IPS-NIHi11 (cell line): Measurements from ENCODE around the gene FBXO8.
"Not testable (repeated sequence)": the region's sequence is repeated elsewhere in the genome, so short reads cannot be mapped to it uniquely, and the experiment has no call there.

Experiments used
- DNase-seq: peaks from one replicate; pipeline ENCODE4 v3.0.0; 2012; ENCODE audit warnings: mixed read lengths, low spot score

Gene FBXO8

GRCh38 chr4:174283507-174284471 is at the start of gene FBXO8, which contains the start of gene CEP44:
Gene FBXO8 (minus strand): TSS chr4:174283667. CDS start chr4:174263092, 20,575 bp downstream.
Gene CEP44 (plus strand): TSS chr4:174283911. CDS start chr4:174299122, 15,211 bp downstream.
- DNase-seq, result peak; percentile 78

GRCh38 chr4:174332741-174333493 is 49.5 kb upstream of the FBXO8 start:
- no peak for DNase-seq

- DNase-seq, result no peak
Observed at GRCh38 chr4:174324725-174325124, 41.3 kb upstream of the FBXO8 start.

- DNase-seq, result no peak
Observed at GRCh38 chr4:174324236-174324635, 40.8 kb upstream of the FBXO8 start.

DNA sequence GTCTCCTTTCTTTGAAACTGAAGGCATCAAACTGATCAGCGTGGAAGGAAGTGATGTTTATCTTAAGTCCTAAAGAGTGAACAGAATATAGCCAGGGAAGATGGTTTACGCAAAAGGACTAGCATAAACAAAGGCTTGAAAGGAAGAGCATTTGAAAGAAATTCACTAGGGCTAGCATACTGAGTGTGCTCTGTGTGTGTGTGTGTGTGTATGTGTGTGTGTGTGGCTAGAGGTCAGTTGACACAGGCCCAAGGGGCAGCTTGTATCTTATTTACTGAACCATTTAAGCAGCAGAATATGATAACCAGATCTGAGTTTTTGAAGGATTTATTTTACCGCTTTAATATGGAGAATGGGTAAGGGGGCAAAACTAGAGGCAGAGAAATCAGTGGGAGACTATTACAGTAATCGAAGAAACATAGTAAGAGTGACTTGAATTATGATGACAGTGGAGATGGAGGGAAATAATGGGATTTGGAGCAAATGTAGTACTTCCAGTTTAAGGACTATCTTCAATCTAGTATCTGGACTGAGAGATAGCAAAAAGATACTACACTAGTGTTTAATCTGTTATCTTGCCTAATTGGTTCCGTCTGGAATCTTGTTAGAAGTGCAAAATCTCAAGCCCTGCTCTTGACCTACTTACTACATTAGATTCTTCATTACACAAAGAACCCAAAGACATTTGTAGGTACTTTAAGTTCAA is 37.2 kb upstream of the FBXO8 start:
- DNase-seq, result no peak

DNA sequence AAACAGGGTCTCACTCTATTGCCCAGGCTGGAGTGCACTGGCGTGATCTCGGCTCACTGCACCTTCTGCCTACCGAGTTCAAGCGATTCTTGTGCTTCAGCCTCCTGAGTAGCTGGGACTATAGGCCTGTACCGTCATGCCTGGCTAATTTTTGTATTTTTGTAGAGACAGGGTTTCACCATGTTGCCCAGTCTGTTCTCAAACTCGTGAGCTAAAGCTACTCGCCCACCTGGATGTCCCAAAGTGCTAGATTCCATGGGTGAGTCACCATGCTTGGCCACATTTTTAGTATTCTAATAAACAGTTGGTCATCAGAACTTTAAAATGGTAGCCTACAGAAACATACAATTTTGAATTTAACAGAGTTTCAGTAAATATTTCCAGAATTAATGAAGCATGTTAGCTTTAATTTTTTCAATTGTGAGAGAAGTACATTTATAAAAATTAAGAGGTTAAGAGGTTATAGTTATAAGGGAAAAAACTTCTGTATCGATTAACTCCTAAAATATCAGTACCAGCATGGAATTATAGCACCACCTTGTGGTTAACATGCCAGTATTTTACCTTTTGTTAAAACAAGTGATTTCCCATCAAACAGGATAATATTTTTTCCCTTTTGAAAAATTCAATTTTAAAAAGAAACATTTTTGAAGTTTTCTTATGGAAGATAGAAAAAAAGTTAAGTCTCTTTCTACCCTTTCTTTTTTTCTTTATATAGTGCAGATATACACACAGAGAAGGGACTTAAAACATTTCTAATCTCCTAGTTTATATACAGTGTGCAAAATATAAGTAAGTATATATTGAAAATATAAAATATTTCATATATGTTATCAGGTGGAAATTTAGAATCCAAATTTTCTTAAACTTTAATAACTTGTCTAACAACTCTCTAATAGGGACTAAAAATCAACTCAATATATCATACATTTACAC is 35.6 kb upstream of the FBXO8 start:
- DNase-seq, result peak; percentile 13

- no peak for DNase-seq
Observed at GRCh38 chr4:174317531-174317930, 34.1 kb upstream of the FBXO8 start.

DNA sequence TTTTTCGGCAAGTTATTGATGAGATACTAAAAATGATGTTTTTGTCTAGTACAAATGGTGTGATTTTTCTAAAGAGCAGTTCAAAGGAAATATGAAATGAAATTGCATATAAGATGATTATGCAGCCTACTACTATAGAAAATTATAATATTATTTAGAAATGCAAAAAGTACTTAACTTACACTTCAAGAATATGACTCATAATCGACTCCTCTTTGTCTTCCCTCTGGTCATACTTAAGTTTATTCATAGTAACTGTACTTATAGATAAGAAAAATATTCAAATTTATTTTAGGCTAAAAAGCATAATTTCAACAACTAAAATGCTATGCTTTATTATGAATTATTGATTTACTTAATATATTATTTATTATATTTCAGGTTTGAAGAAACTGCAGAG is 33.5 kb upstream of the FBXO8 start:
- DNase-seq, result no peak

DNA sequence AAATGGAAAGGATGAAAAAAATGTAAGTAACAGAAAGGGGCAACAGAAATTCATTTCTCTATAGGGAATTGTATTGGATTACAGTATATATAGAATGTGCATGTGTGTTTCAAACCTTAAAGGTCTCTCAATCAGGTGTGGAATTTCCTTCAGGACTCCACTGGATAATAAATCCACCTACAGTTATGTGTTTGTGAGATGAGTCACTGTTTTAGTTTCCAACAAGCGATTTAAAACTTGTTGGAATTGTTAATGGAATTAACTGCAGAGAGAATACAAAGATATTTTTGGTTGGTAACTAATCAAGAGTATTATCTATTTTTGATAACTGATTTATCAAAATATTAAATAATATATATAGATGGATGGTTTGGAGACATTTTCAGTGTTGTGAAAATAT is 33.1 kb upstream of the FBXO8 start:
- DNase-seq, result no peak

GRCh38 chr4:174314770-174315169 is 31.3 kb upstream of the FBXO8 start:
- DNase-seq, result peak; percentile 16

DNA sequence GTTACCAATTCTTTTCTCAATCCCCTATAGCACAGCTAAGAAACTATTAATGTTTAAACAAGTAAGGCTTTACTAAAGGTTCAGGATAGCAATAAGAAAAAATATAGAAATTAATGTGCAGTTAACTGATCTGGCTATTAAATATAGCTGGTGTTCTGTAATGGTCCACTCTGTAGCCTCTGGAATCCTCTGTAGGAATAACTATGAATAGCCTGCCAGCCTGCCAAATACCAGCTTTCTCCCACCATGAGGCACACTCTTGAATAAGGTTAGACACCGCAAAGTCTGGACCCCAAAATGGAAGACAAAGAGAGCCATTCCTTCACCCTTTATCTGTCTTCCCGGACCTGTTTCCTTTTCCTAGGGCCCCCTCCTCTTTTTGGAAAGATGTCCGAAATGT is 30.8 kb upstream of the FBXO8 start:
- no peak for DNase-seq

- DNase-seq, result no peak
Observed at GRCh38 chr4:174312993-174313392, 29.5 kb upstream of the FBXO8 start.

DNA sequence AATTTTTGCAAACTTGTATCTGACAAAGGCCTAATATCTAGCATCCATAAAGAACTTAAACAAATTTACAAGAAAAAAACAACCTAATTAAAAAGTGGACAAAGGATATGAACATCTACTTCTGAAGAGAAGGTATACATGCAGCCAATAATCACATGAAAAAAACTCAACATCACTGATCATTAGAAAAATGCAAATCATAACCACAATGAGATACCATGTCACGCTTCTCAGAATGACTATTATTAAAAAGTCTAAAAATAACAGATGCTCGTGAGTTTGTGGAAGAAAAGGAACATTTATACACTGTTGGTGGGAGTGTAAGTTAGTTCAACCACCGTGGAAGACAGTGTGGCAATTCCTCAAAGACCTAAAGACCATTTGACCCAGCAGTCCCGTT is 24.2 kb upstream of the FBXO8 start:
- DNase-seq, result no peak

GRCh38 chr4:174305961-174306360 is 22.5 kb upstream of the FBXO8 start:
- DNase-seq, result no peak

- no peak for DNase-seq
Observed at GRCh38 chr4:174304664-174305063, 21.2 kb upstream of the FBXO8 start.

DNA sequence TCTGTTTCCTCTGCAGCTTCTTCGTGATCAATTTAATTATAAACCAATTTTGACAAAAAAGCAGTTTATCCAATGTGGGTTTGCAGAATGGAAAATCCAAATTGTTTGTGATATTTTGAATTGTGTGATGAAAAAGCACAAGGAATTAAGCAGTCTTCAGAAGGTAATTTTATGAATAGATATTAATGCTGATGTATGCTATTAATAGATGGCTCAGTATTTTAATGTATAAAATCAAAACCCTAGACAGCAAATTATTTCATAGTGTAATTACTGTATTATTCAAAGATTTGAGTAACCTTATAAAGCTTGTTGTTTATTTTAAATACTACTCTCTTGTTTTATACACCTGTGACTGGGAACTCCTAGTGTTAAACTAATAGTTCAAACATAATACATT is 20.2 kb upstream of the FBXO8 start:
- DNase-seq, result no peak

- DNase-seq, result not testable (repeated sequence)
Observed at GRCh38 chr4:174295142-174295541, 11.7 kb upstream of the FBXO8 start.

DNA sequence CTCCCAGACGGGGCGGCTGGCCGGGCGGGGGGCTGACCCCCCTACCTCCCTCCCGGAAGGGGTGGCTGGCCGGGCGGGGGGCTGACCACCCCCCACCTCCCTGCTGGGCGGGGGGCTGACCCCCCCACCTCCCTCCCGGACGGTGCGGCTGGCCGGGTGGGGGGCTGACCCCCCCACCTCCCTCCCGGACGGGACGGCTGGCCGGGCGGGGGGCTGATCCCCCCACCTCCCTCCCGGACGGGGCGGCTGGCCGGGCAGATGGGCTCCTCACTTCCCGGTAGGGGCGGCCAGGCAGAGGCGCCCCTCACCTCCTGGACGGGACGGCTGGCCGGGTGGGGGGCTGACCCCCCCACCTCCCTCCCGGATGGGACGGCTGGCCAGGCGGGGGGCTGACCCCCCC is 11.2 kb upstream of the FBXO8 start:
- DNase-seq, result not testable (repeated sequence)

DNA sequence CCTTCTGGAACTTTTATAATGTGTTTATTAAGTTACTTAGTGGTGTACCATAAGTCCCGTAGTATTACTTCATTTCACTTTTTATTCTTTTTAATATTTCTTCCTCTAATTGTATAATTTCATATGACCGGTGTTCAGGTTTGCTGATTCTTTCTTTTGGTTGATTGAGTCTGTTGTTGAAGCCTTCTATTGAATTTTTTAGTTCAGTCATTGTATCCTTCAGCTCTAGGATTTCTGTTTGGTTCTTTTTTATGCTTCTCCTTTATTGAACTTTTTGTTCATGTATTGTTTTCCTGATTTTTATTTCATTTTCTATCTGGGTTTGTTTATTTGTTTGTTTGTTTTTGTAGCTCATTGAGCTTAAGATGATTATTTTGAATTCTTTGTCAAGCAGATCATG is 9.0 kb upstream of the FBXO8 start:
- DNase-seq, result no peak

- no peak for DNase-seq
Observed at GRCh38 chr4:174286870-174287269, 3.4 kb upstream of the FBXO8 start.

- no peak for DNase-seq
Observed at GRCh38 chr4:174284487-174284886, 1.0 kb upstream of the FBXO8 start.
